ENCODE data around the gene LRR1.
A peak's percentile ranks its signal among the peaks of the same experiment; 100 is the strongest.
"Not testable (repeated sequence)": the region's sequence is repeated elsewhere in the genome, so short reads cannot be mapped to it uniquely, and the experiment has no call there.

The LRR1 gene

DNA sequence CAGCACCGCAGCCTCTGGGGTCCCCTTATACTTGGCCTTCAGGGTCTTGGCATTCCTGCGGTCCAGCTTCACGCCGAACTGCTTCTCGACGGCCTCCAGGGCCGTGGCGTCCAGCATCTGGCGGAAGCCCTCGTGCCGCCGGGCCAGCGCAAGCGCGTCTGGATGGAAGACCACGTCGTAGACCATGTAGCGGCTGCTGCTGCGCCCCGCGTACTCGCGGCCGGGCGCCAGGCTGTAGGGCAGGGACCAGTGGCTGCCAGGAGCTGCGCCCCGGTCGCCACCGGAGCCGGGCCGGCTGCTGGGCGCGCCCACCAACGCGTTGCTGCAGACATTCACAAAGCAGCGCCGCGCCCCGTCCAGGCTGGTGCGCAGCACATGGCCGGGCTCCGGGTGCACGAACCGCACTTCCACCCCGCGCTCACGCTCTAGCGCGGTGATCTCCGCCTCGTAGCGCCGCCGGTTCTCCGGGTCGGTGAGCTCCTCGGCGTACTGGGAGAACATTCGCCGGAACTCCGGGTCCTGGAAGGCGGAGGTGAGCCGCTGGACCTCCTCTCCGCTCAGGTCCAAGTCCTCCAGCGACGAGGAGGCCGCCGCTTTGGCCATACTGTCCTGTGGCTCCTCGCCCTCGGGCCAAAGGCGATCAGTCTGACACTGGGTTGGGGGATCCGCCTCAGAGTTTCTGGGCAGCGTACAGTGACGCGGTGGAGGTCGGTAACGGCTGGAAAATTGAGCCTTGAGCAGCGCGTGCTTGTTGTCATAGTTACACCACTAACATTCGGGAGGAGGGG lies 36.0 kb downstream of the LRR1 start, which contains the start of gene DNAAF2:
DNAAF2 (minus strand) TSS at position 698 of the 788 bp plus-strand sequence; CDS start at position 603, 95 bp downstream.
- peak; percentile 68 for DNase-seq

- DNase-seq = no peak
Observed at GRCh38 chr14:49636866-49637265, 38.1 kb downstream of the LRR1 start.

GRCh38 chr14:49637534-49638078 lies 38.9 kb downstream of the LRR1 start:
- no peak for DNase-seq

DNA sequence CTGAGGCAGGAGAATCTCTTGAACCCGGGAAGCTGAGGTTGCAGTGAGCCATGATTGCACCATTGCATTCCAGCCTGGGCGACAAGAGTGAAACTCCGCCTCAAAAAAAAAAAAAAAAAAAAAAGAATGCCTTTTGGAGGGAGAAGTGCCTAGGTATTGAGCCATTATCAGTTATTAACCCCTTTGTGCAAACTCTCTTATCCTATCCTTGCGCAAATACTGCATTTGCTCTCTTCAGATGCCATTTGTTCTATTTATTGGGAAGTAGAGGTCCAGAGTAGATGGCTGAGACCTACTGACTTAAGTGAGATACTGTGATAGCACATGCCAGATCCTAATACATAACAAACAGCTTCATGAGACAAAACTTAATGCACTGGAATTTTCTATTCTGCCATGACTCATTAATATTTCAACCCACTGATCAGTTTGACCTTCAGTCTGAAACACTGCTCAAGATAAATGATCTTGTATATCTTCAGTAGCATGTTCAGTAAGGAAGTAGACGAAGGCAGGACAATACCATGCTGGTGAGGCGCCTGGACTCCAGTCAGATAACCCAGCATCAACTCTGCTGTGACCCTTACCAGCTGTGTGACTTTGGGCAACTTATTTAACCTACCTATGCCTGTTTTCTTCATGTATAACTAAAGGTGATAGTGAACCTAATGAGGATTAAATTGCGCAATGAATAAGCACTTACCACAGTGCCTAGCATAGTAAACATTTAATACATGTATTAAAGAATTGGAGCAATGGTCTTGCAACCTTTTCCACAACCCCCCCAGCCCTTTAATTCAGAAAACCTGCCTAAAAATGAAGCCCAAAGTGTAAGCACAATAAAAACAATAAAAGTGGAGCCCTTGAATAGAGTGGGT lies 42.0 kb downstream of the LRR1 start:
- no peak for DNase-seq

DNA sequence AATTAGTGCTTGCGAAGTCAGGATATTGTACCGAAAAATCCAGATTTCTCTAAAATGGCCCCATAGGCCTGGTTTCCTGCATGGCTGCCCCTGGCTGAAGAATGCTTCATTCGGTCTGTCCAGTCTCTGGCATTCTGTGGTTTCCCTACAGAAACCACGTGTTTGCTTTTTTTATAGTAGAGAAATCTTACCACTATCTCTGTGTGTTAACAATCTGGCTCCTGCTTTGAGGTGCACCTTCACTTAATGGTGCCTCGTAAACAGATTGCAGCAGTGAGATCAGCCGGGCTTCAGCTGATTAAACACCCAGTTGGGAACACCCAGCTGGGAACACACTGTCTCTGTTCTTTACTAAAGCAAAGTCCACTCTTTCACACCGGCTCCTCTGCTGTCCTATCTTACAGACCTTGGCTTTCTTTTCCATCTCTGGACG lies 43.0 kb downstream of the LRR1 start:
- no peak for DNase-seq

DNA sequence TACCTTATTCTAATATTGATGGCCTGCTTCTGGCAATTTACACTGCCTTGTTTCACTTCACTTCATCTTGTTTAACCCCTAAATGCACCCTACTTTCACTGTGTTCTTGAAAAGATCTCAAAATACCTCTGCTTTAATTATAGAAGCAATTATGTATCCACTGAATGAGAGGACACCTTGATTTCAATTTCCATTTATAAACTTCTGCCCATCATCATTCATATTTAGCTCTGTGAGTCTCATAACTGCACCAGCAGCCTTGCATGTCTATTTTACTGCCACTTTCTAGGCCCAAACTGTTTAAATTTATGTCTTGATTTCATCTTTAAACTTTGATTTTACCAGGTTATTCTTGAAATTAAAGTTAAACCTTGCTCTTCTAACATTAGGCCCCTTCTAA lies 43.4 kb downstream of the LRR1 start:
- no peak for DNase-seq

GRCh38 chr14:49653508-49653907 lies 54.8 kb downstream of the LRR1 start:
- DNase-seq = no peak

GRCh38 chr14:49654511-49654910 lies 55.8 kb downstream of the LRR1 start:
- DNase-seq = no peak

DNA sequence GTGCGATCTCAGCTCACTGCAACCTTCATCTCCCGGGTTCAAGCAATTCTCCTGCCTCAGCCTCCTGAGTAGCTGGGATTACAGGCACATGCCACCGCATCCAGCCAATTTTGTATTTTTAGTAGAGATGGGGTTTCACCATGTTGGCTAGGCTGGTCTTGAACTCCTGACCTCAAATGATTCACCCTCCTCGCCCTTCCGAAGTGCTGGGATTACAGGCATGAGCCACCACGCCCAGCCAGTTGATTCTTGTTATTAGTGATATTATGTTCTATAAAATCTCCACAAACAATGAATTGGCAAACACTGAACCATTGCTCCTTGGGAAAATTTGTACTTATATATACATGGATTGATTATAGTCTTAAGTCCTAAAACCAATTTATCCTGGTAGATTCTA lies 58.8 kb downstream of the LRR1 start:
- not testable (repeated sequence) for DNase-seq

GRCh38 chr14:49659526-49660455 lies 61.1 kb downstream of the LRR1 start:
- no peak for DNase-seq
